Body of pancreas (tissue), 4 donors: ENCODE measurements around the gene MRPS16.

Source experiments
- POLR2A ChIP-seq, 3 donors: fragments of 450-650 bp; IDR thresholded peaks; one replicate each; pipeline ENCODE4 v1.6.1; 2016; ENCODE audit warnings: antibody characterized with exemption in 3 of 3, mild to moderate bottlenecking in 2 of 3
- TF ChIP-seq, protein P1 (sequence below), 7 experiments: fragments of 450-650 bp in 4 of 7; fragments of 200-600 bp in 3 of 7; sonication (generic) in 3 of 7; IDR thresholded peaks; one replicate each; pipeline ENCODE4 v1.5.1; 2016 to 2019; ENCODE audit warnings: antibody characterized with exemption in 7 of 7

DNA sequence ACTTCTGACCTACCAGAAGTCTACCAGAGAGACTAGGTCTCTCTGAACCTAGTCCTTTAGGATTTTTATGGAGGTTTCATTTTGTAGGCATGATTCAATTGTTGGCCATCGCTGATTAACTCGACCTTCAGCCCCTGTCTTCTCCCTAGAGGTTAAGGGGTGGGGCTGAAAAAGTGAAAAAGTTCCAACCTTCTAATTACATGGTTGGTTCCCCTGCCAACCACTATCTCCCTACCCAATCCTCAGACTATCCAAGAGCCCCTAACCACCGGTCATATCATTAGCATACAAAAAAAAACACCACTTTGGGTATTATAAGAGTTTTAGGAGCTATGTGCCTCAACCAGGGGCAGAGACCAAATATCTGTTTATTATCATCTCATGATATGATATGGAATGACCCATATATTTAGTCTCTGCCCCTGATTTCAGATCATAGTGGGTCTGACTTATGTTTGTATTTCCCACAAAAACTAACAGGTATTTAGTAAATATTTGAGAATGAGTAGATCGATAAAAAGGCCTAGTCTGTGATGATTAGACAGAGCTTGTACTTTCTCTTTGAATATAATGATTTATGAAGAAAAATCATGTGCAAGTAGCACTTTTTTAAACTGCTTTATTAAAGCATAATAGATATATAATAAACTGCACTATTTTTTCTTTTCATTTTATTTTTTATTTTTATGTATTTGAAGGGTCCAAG, 41.2 kb downstream of the MRPS16 start:
- TF ChIP-seq, protein P1, sequence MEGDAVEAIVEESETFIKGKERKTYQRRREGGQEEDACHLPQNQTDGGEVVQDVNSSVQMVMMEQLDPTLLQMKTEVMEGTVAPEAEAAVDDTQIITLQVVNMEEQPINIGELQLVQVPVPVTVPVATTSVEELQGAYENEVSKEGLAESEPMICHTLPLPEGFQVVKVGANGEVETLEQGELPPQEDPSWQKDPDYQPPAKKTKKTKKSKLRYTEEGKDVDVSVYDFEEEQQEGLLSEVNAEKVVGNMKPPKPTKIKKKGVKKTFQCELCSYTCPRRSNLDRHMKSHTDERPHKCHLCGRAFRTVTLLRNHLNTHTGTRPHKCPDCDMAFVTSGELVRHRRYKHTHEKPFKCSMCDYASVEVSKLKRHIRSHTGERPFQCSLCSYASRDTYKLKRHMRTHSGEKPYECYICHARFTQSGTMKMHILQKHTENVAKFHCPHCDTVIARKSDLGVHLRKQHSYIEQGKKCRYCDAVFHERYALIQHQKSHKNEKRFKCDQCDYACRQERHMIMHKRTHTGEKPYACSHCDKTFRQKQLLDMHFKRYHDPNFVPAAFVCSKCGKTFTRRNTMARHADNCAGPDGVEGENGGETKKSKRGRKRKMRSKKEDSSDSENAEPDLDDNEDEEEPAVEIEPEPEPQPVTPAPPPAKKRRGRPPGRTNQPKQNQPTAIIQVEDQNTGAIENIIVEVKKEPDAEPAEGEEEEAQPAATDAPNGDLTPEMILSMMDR (IDR thresholded peaks at IDR 0.05) = no peak
- no peak for TF ChIP-seq POLR2A (IDR thresholded peaks at IDR 0.05)
